SK-N-SH (cell line): ENCODE data around the gene GARNL3. TPM values are rescaled to one million over a fixed set of nuclear protein-coding genes. Genes with fewer than 3 reads are reported as not detected.

Experiments
- CTCF ChIA-PET: fragments of 300-600, 350-600 bp; formaldehyde crosslinking; extraction: SDS; loops from one replicate; lab custom pipeline; 2021; lab: Yijun Ruan, JAX
- POLR2A ChIA-PET: fragments of 350-600 bp; sonication (Branson Sonifier 250); formaldehyde crosslinking; extraction: SDS; loops from one replicate; lab custom pipeline; 2020; ENCODE audit warnings: antibody characterized with exemption, inconsistent platforms; lab: Yijun Ruan, JAX
- DNase-seq: peaks from one replicate; pipeline ENCODE4 v3.0.0; 2012
- H2AFZ ChIP-seq: fragments of 200-600 bp; sonication (generic); 2 replicates; pipeline ENCODE4 v1.8.1; 2016; ENCODE audit warnings: antibody characterized with exemption, mild to moderate bottlenecking, low read depth
- H3F3A ChIP-seq: fragments of 200-600 bp; sonication (generic); replicated peaks from 2 replicates; pipeline ENCODE3; 2016; ENCODE audit warnings: antibody characterized with exemption, mild to moderate bottlenecking; ENCODE audit not compliant: insufficient read depth
- H3K27ac ChIP-seq, 2 experiments: fragments of 200-500 bp in 1 of 2; fragments of 200-600 bp in 1 of 2; sonication (Bioruptor generic) in 1 of 2; sonication (generic), shearing (Covaris generic) in 1 of 2; 2 replicates each; pipeline versions ENCODE4 v1.5.1 to v1.6.1; 2014 to 2016; ENCODE audit warnings: low read depth in 2 of 2, inconsistent platforms in 1 of 2, low read length in 1 of 2, mild to moderate bottlenecking in 1 of 2, mixed read lengths in 1 of 2
- H3K27me3 ChIP-seq: fragments of 200-600 bp; sonication (generic), shearing (Covaris generic); 2 replicates; pipeline ENCODE4 v1.6.1; 2016; ENCODE audit warnings: mixed run types; ENCODE audit not compliant: insufficient read depth
- H3K36me3 ChIP-seq, 2 experiments: fragments of 200-500 bp in 1 of 2; fragments of 200-600 bp in 1 of 2; sonication (Bioruptor generic) in 1 of 2; sonication (generic) in 1 of 2; replicated peaks in 1 of 2; 2 replicates each; pipeline versions ENCODE3 to v1.5.1; 2014 to 2016; ENCODE audit warnings: low read length in 1 of 2, mild to moderate bottlenecking in 1 of 2; ENCODE audit not compliant: insufficient read depth in 2 of 2, control insufficient read depth in 1 of 2
- H3K4me1 ChIP-seq, 2 experiments: fragments of 200-500 bp in 1 of 2; fragments of 200-600 bp in 1 of 2; sonication (Bioruptor generic) in 1 of 2; sonication (generic), shearing (Covaris generic) in 1 of 2; 2 replicates each; pipeline versions ENCODE4 v1.5.1 to v1.6.1; 2014 to 2016; ENCODE audit warnings: low read depth in 1 of 2, low read length in 1 of 2, mixed run types in 1 of 2; ENCODE audit not compliant: insufficient read depth in 2 of 2, control insufficient read depth in 1 of 2
- H3K4me2 ChIP-seq: fragments of 200-600 bp; sonication (generic), shearing (Covaris generic); 2 replicates; pipeline ENCODE4 v1.6.1; 2017; ENCODE audit warnings: mixed run types
- H3K4me3 ChIP-seq, 2 experiments: fragments of 200-500 bp in 1 of 2; fragments of 200-600 bp in 1 of 2; sonication (Bioruptor generic) in 1 of 2; sonication (generic), shearing (Covaris generic) in 1 of 2; 2 replicates each; pipeline versions ENCODE4 v1.5.1 to v1.8.1; 2014 to 2016; ENCODE audit warnings: low read depth in 2 of 2, inconsistent platforms in 1 of 2, low read length in 1 of 2, mild to moderate bottlenecking in 1 of 2, mixed read lengths in 1 of 2, moderate library complexity in 1 of 2
- H3K79me2 ChIP-seq: fragments of 200-600 bp; sonication (generic); 2 replicates; pipeline ENCODE4 v1.8.1; 2017; ENCODE audit warnings: mild to moderate bottlenecking; ENCODE audit not compliant: insufficient read depth
- H3K9ac ChIP-seq: fragments of 200-600 bp; sonication (generic); 2 replicates; pipeline ENCODE4 v1.6.1; 2017; ENCODE audit warnings: mixed run types
- H3K9me2 ChIP-seq: fragments of 200-600 bp; sonication (generic); 2 replicates; pipeline ENCODE4 v1.6.1; 2017; ENCODE audit warnings: mixed run types
- H3K9me3 ChIP-seq: fragments of 200-600 bp; sonication (generic); 2 replicates; pipeline ENCODE4 v1.6.1; 2017; ENCODE audit warnings: mixed run types, mild to moderate bottlenecking, moderate library complexity
- H4K20me1 ChIP-seq: fragments of 200-600 bp; sonication (generic); 2 replicates; pipeline ENCODE4 v1.6.1; 2017; ENCODE audit warnings: mild to moderate bottlenecking, mixed run types; ENCODE audit not compliant: insufficient read depth
- CHD2 ChIP-seq: fragments of 150-350 bp; IDR thresholded peaks from 2 replicates; pipeline ENCODE4 v1.6.1; 2018; ENCODE audit warnings: low read length; ENCODE audit not compliant: partially characterized antibody
- CTCF ChIP-seq: fragments of 200-600 bp; sonication (generic); IDR thresholded peaks from 2 replicates; pipeline ENCODE4 v1.6.1; 2017; ENCODE audit warnings: antibody characterized with exemption, mild to moderate bottlenecking, moderate library complexity
- ELF1 ChIP-seq: IDR thresholded peaks from 2 replicates; pipeline ENCODE4 v1.4.0; 2012
- EP300 ChIP-seq, 2 experiments: IDR thresholded peaks; 2 replicates each; pipeline versions ENCODE4 v1.4.0 to v1.6.1; 2012; ENCODE audit warnings: borderline replicate concordance in 1 of 2, low read depth in 1 of 2, low read length in 1 of 2
- EZH2phosphoT487 ChIP-seq: fragments of 200-600 bp; sonication (generic); IDR thresholded peaks from 2 replicates; pipeline ENCODE4 v1.6.1; 2017; ENCODE audit warnings: low read depth, mixed run types, mild to moderate bottlenecking, antibody characterized with exemption, moderate library complexity, borderline replicate concordance
- FOSL2 ChIP-seq: IDR thresholded peaks from 2 replicates; pipeline ENCODE4 v1.4.0; 2012; ENCODE audit warnings: low read depth, mild to moderate bottlenecking, moderate library complexity, borderline replicate concordance
- FOXJ3 ChIP-seq: sonication (generic); formaldehyde crosslinking; IDR thresholded peaks from 2 replicates; pipeline ENCODE4 v1.5.1; 2020; ENCODE audit warnings: mild to moderate bottlenecking, missing genetic modification reagents
- FOXM1 ChIP-seq: IDR thresholded peaks from 2 replicates; pipeline ENCODE4 v1.4.0; 2012; ENCODE audit warnings: low read depth, mild to moderate bottlenecking
- GABPA ChIP-seq: IDR thresholded peaks from 2 replicates; pipeline ENCODE4 v1.4.0; 2012; ENCODE audit warnings: low read depth, mild to moderate bottlenecking
- GATA2 ChIP-seq: sonication (generic); formaldehyde crosslinking; IDR thresholded peaks from 2 replicates; pipeline ENCODE4 v1.5.0; 2020; ENCODE audit warnings: mild to moderate bottlenecking, missing genetic modification reagents
- IRF3 ChIP-seq: fragments of 150-350 bp; IDR thresholded peaks from 2 replicates; pipeline ENCODE4 v1.6.1; 2016; ENCODE audit warnings: mild to moderate bottlenecking, low read depth, low read length
- MEF2A ChIP-seq: IDR thresholded peaks from 2 replicates; pipeline ENCODE4 v1.4.0; 2012; ENCODE audit warnings: low read depth, borderline replicate concordance
- MXI1 ChIP-seq: IDR thresholded peaks from 2 replicates; pipeline ENCODE4 v1.6.1; 2012; ENCODE audit warnings: mild to moderate bottlenecking, low read depth, low read length, improper control_type of control experiment
- NRF1 ChIP-seq: IDR thresholded peaks from 2 replicates; pipeline ENCODE4 v1.6.1; 2012; ENCODE audit warnings: low read depth, mild to moderate bottlenecking, low read length
- YY1 ChIP-seq: IDR thresholded peaks from 2 replicates; pipeline ENCODE4 v1.4.0; 2012; ENCODE audit warnings: low read depth, mild to moderate bottlenecking
- WGBS: methylation state at CpG from one replicate; pipeline ENCODE4 v1.1.6; 2017; ENCODE audit warnings: low lambda C conversion rate; 5-methylcytosine and 5-hydroxymethylcytosine counted together
- polyA plus RNA-seq, 3 experiments: library from polyadenylated mRNA; depleted of rRNA; stranded (reverse); fragments of >200 nt; gene quantifications; 2 replicates each; pipeline ENCODE4 v1.2.3, GENCODE V29; 2012
- TF ChIP-seq, protein P1 (sequence below): IDR thresholded peaks from 2 replicates; pipeline ENCODE4 v1.4.0; 2012; ENCODE audit warnings: low read depth, borderline replicate concordance
- TF ChIP-seq, protein P2 (sequence below): IDR thresholded peaks from 2 replicates; pipeline ENCODE4 v1.4.0; 2012; ENCODE audit warnings: low read depth

GARNL3 gene
- polyA plus RNA-seq, 1 of the 3 experiments (the other 2 are of a cell fraction) = 9.1 TPM

GRCh38 chr9:127406799-127407491 lies 142.4 kb downstream of the GARNL3 start:
- Histone ChIP-seq H3K79me2 (no peaks in the 10 kb centered on the region), H3F3A (no peaks in the 10 kb centered on the region), H3K27me3 (no peaks in the 10 kb centered on the region), H3K9me2 (no peaks in the 10 kb centered on the region), H3K9ac (no peak overlapping the region), H3K4me2 (no peak overlapping the region), H2AFZ (no peak overlapping the region), H3K4me1 (peaks cover 0 to 7% of the 10 kb centered on the region in 2 experiments; a peak in 1 of 4 replicates), H3K4me3 (no peak overlapping the region), H3K9me3 (no peaks in the 10 kb centered on the region), H3K36me3 (peaks cover 0 to 22% of the 10 kb centered on the region in 2 experiments), H3K27ac (no peak overlapping the region; a peak in 1 of 4 replicates), H4K20me1 (no peaks in the 10 kb centered on the region)
- POLR2A ChIA-PET = interaction anchor here (1.3 kb wide), 1 partner anchor 9 kb away, joined by 3 read pairs; no protein-coding TSS in a partner anchor
- 87% methylated on average over 12 of the region's 13 CpGs for WGBS
- TF ChIP-seq NRF1 (no peak), EZH2phosphoT487 (no peak), FOXM1 (no peak), ELF1 (no peak), GABPA (no peak), MEF2A (no peak), IRF3 (no peak), FOXJ3 (CRISPR knock-in tag) (no peak)
- no peak for DNase-seq
- CTCF ChIA-PET = interaction anchor here (1.0 to 1.7 kb wide), 5 partner anchors 8 to 40 kb away, joined by 3 to 5 read pairs (median 3); partner anchors contain the start of gene SLC2A8

DNA sequence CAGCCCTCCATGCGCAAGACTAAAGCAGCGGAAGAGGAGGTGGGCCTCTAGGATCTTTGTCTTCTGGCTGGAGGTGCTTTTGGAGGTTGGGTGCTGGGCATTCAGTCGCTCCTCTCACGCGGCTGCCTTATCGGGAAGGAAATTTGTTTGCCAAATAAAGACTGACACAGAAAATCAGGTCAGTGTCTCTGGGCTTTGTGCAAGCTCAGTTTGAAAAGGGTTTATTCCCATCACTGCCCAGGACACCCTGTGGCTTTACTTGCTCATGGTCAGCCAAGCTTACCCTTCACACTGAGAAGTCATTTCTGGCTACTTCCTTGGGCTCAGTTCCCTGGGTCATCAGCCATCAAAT lies 142.9 kb downstream of the GARNL3 start:
- DNase-seq = no peak
- POLR2A ChIA-PET = interaction anchor here (0.6 to 1.3 kb wide), 2 partner anchors 8 to 44 kb away, joined by 3 read pairs; no protein-coding TSS in a partner anchor

More for the DNA sequence above, 142.9 kb downstream of the GARNL3 start:
- no peaks in the 10 kb centered on the region for H3K9me2 ChIP-seq
- H3K4me1 ChIP-seq = peaks cover 0 to 7% of the 10 kb centered on the region in 2 experiments; a peak in 1 of 4 replicates
- TF ChIP-seq CHD2 (no peak), GATA2 (no peak), YY1 (no peak), MEF2A (no peak), MXI1 (no peak), FOSL2 (no peak), EP300 (IDR thresholded peaks at IDR 0.05; ENCODE audit: borderline replicate concordance in 1 of 2, low read depth in 1 of 2, low read length in 1 of 2) (no peak), FOXJ3 (CRISPR knock-in tag) (no peak), CTCF (no peak)
- TF ChIP-seq, protein P1, sequence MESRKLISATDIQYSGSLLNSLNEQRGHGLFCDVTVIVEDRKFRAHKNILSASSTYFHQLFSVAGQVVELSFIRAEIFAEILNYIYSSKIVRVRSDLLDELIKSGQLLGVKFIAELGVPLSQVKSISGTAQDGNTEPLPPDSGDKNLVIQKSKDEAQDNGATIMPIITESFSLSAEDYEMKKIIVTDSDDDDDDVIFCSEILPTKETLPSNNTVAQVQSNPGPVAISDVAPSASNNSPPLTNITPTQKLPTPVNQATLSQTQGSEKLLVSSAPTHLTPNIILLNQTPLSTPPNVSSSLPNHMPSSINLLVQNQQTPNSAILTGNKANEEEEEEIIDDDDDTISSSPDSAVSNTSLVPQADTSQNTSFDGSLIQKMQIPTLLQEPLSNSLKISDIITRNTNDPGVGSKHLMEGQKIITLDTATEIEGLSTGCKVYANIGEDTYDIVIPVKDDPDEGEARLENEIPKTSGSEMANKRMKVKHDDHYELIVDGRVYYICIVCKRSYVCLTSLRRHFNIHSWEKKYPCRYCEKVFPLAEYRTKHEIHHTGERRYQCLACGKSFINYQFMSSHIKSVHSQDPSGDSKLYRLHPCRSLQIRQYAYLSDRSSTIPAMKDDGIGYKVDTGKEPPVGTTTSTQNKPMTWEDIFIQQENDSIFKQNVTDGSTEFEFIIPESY = no peak
- TF ChIP-seq, protein P2, sequence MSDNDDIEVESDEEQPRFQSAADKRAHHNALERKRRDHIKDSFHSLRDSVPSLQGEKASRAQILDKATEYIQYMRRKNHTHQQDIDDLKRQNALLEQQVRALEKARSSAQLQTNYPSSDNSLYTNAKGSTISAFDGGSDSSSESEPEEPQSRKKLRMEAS = no peak
- WGBS = 93% methylated on average over 6 of the region's 6 CpGs
- no peaks in the 10 kb centered on the region for H3K27me3 ChIP-seq
- CTCF ChIA-PET = interaction anchor here (1.0 to 1.7 kb wide), 4 partner anchors 9 to 41 kb away, joined by 3 to 5 read pairs (median 3); no protein-coding TSS in a partner anchor
- H3K27ac ChIP-seq = no peak overlapping the region
- no peaks in the 10 kb centered on the region for H3K79me2 ChIP-seq
- no peak overlapping the region for H3K4me2 ChIP-seq
- H3F3A ChIP-seq = no peaks in the 10 kb centered on the region
- no peak overlapping the region for H3K9ac ChIP-seq
- no peak overlapping the region for H2AFZ ChIP-seq
- H4K20me1 ChIP-seq = no peaks in the 10 kb centered on the region
- H3K9me3 ChIP-seq = no peaks in the 10 kb centered on the region
- H3K36me3 ChIP-seq = peaks cover 0 to 19% of the 10 kb centered on the region in 2 experiments
- H3K4me3 ChIP-seq = no peak overlapping the region
